ENCODE measurements around the gene GBX2. TPM values are rescaled to one million over a fixed set of nuclear protein-coding genes. Genes with fewer than 3 reads are reported as not detected.
A peak's percentile ranks its signal among the peaks of the same experiment; 100 is the strongest.

The GBX2 gene
- total RNA-seq, 1 donor from 2014 or later = not detected

GRCh38 chr2:236180831-236181453 is 12.8 kb upstream of the GBX2 start:
- H3K27ac ChIP-seq (replicated peaks) = no peak overlapping the region
- TF ChIP-seq CTCF (IDR thresholded peaks at IDR 0.05; ENCODE audit: borderline replicate concordance) = peak; percentile 75
- intact Hi-C loops (cut with micrococcal nuclease) = loop anchor here (5.0 kb wide), 1 partner anchor 414 kb away; no protein-coding TSS in a partner anchor
- peaks cover 82% of the 10 kb centered on the region for H3K27me3 ChIP-seq (ENCODE audit: low read depth)
- DNase-seq = no peak
- H3K36me3 ChIP-seq = no peaks in the 10 kb centered on the region
- H3K4me3 ChIP-seq = no peak overlapping the region
- peaks cover 28% of the 10 kb centered on the region for H3K4me1 ChIP-seq
- H3K9me3 ChIP-seq (replicated peaks) = no peaks in the 10 kb centered on the region

GRCh38 chr2:236180076-236180816 is 12.1 kb upstream of the GBX2 start:
- Histone ChIP-seq H3K36me3 (no peaks in the 10 kb centered on the region), H3K4me3 (peak overlapping the region; percentile 57), H3K27ac (replicated peaks) (no peak overlapping the region), H3K4me1 (peaks cover 28% of the 10 kb centered on the region), H3K27me3 (ENCODE audit: low read depth) (peaks cover 87% of the 10 kb centered on the region), H3K9me3 (replicated peaks) (no peaks in the 10 kb centered on the region)
- DNase-seq = no peak
- intact Hi-C loops (cut with micrococcal nuclease) = loop anchor here (5.0 kb wide), 1 partner anchor 413 kb away; no protein-coding TSS in a partner anchor
- TF ChIP-seq CTCF (IDR thresholded peaks at IDR 0.05; ENCODE audit: borderline replicate concordance) = no peak

- H3K9me3 ChIP-seq (replicated peaks) = no peaks in the 10 kb centered on the region
- intact Hi-C loops (cut with micrococcal nuclease) = loop anchor here (5.0 kb wide), 1 partner anchor 412 kb away; no protein-coding TSS in a partner anchor
- DNase-seq = no peak
- H3K27ac ChIP-seq (replicated peaks) = no peak overlapping the region
- H3K4me1 ChIP-seq = peaks cover 28% of the 10 kb centered on the region
- no peaks in the 10 kb centered on the region for H3K36me3 ChIP-seq
- peaks cover 87% of the 10 kb centered on the region for H3K27me3 ChIP-seq (ENCODE audit: low read depth)
- peak overlapping the region; percentile 57 for H3K4me3 ChIP-seq
- no peak for TF ChIP-seq CTCF (IDR thresholded peaks at IDR 0.05; ENCODE audit: borderline replicate concordance)
Measured at GRCh38 chr2:236179236-236180075, 11.3 kb upstream of the GBX2 start.

- Histone ChIP-seq H3K9me3 (replicated peaks) (no peaks in the 10 kb centered on the region), H3K36me3 (no peaks in the 10 kb centered on the region), H3K27ac (replicated peaks) (no peak overlapping the region), H3K27me3 (ENCODE audit: low read depth) (peaks cover 87% of the 10 kb centered on the region), H3K4me3 (peak overlapping the region; percentile 57), H3K4me1 (peaks cover 28% of the 10 kb centered on the region)
- TF ChIP-seq CTCF (IDR thresholded peaks at IDR 0.05; ENCODE audit: borderline replicate concordance) = no peak
- intact Hi-C loops (cut with micrococcal nuclease) = no loop called here
- no peak for DNase-seq
Measured at GRCh38 chr2:236178890-236179235, 10.7 kb upstream of the GBX2 start.

Measured in left ventricle myocardium inferior (tissue), 1 donor.